GM21360 (cell line): ENCODE data around the gene DRGX.

ENCODE experiments used
- ATAC-seq: cut with Tn5 transposase; IDR thresholded peaks from one replicate; pipeline ENCODE4 v1.9.1; 2021; ENCODE audit warnings: mild to moderate bottlenecking, moderate library complexity; ENCODE audit not compliant: unreplicated experiment

The DRGX gene

GRCh38 chr10:49384268-49384953, 11.5 kb downstream of the DRGX start:
- ATAC-seq, result no peak

- no peak for ATAC-seq
Observed at GRCh38 chr10:49383853-49384252, 12.0 kb downstream of the DRGX start.

DNA sequence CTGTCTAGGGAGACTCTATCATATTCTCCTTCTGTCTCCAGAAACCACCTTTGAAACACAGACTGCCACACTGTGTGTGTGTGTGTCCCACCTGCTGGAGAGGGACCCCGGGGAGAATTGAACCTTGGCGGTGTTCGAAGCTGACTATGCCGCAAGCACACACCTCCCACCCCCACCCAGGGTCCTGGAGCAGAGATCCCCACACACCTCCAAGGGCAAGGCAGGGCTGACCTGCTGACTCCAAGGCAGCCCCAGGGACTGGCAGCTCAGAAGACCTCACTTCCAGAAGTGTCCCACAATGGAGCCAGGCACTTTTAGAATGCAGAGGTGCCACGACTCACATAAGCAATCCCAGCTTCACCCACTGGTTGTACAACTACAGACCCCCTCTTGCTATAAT, 13.1 kb downstream of the DRGX start:
- no peak for ATAC-seq

DNA sequence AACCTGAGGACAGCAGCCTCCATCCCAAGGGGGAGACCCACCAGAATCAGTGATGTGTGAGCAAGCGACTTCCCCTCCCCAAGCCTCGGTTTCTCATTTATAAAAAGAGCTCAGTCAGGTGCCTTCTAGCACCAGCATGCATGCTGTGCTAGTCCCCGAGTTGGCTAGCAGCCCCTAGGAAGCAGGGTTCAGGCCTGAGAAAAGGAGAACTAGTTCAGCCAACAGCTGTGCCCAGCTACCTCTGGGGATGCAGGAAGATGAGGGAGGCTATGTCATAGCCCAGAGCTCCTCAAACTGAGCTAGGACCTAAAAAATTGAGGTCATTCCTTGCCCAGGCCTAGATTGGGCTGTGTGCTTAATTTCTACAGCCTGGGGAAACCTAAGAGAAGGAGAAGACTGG, 13.7 kb downstream of the DRGX start:
- ATAC-seq, result no peak

- ATAC-seq, result no peak
Observed at GRCh38 chr10:49381111-49381900, 14.6 kb downstream of the DRGX start.

GRCh38 chr10:49379596-49380410, 16.1 kb downstream of the DRGX start:
- no peak for ATAC-seq

DNA sequence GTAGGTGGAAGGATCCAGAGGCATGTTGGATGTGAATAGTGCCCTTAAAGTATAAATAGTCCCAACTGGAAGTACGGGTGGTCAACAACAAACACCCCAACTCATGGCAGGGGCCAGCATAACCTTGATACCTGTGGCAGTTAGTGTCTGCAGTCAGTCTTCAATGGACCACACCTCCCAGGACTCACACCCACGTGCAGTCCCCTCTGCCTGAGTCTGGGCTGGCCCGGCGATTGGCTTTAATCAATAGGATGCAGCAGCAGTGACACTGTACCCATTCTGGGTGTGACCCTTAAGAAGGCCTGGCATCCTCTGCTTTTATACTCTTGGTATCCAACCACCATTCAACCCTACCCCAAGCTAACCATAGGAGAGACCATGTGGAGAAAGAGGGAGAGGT, 18.6 kb downstream of the DRGX start:
- no peak for ATAC-seq

DNA sequence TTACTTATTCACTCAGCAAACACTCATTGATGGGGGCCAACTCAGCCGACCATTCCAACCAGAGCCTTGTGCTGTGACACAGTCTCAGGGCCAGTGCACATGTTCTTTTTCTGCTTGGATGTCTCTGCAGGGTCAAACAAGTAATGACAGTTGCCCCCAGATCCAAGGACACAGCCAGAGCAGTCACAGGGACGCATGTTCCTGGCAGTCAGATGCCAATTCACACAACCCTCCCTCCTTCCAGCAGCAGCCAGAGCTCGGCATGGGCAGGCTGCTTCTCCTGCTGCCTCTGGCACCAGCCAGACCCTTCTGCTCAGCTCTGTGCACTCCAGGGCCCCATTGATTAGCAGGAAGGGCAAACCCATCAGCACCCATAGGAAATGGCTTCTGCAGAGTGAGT, 20.3 kb downstream of the DRGX start:
- no peak for ATAC-seq

DNA sequence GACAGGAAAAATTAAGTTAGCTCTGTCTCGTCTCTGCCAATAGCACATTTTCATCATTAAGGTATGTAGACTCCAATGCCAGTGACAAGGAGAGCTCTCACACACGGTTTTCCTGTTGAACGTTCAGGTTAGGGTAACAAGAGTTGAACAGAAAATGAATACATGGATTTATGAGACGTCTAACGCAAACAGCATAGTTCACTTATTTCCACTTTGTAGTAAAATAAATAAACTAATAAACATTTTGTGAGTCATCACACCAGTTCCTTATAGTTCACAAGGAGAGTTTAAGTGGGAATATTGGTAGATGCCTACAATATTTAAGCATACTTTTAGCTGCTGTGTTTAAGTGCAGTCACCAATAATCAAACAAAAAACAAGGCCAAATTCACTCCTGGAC, 21.1 kb downstream of the DRGX start:
- ATAC-seq, result no peak

- no peak for ATAC-seq
Observed at GRCh38 chr10:49373361-49373760, 22.5 kb downstream of the DRGX start.

GRCh38 chr10:49371967-49372366, 23.9 kb downstream of the DRGX start:
- no peak for ATAC-seq

DNA sequence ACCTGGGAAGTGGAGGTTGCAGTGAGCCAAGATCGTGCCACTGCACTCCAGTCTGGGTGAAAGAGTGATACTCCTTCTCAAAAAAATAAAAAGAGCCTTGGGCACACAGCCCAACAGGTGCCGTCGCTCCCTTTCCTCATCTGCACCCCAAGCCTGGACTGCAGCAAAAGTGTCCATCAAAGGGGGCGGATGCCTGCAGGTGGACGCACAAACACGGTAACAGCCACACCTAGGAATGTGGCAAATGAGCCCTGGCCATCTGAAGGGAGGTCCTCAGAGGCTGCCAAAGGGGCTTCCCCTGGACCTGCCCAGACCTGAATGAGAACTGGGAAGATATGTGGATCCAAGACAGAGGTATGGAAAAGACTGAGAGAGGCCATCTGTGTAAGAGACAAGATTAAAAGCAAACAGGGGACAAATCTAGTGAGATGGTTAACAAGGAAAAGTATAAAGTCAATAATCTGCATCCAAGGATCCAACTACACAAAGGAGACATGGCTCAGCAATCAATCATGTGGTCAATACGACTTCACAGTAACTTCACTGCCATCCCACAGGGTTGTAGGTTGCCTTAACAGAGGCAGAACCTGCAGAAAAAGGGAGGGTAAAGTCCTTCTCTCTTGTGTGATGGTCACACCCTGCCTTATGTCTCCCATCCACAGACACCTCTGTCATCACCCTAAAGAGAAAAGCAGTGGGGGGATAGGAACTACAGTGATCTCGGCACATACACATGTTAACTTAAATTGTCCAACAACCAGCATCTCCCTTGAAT, 25.4 kb downstream of the DRGX start:
- ATAC-seq, result no peak

GRCh38 chr10:49369216-49370162, 26.4 kb downstream of the DRGX start:
- no peak for ATAC-seq

DNA sequence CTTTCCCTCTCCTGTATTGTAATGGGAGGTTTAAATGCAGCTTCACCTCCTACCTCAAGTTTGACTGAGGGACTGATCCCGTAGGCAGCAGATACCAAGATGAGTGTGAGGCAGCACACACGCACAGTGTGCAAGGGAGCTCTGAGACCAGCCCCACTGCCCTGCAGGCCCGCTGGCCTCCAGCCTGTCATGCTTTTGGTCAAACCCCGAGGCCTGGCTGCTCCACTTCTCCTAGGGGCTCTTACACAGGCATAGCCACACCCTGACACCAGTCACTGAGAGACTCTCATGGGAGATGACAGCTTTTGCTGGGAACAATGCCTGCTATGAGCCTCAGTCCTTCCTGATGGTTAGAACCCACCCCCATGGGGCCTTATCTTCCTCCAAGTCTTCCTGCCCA, 27.6 kb downstream of the DRGX start:
- ATAC-seq, result no peak

DNA sequence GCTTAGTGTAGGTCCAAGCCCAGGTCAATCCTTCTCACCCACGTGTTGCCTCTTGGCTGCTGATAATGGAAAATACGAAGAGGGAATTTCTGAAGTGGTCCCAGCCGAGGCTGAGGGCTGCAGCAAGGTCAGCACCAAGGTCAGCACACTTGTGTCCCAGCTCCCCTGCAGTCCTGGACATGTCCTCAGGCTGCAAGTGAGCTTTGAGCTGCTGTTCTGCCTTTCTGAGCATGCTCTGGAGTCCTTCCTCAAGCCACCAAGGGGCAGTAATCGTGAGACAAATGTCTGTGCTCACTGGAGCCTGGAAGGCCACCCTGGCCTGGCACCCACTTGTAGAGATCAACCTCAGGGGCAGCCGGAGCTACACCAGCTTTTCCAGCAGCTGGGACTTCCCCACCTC, 28.3 kb downstream of the DRGX start:
- ATAC-seq, result no peak

- no peak for ATAC-seq
Observed at GRCh38 chr10:49366460-49366859, 29.4 kb downstream of the DRGX start.

GRCh38 chr10:49365675-49366415, 30.0 kb downstream of the DRGX start:
- no peak for ATAC-seq

- ATAC-seq, result no peak
Observed at GRCh38 chr10:49365275-49365674, 30.6 kb downstream of the DRGX start.

- no peak for ATAC-seq
Observed at GRCh38 chr10:49364747-49365146, 31.1 kb downstream of the DRGX start.
